T-helper 22 cell (primary cell): ENCODE data around the gene CNPY3.
"Not testable (repeated sequence)": the region's sequence is repeated elsewhere in the genome, so short reads cannot be mapped to it uniquely, and the experiment has no call there.

Experiments
- DNase-seq: peaks from one replicate; pipeline ENCODE4 v3.0.0-alpha.2; 2020; ENCODE audit warnings: low read depth

CNPY3 gene

GRCh38 chr6:42928986-42929820 is at the start of gene CNPY3:
TSS of gene CNPY3 (plus strand) at chr6:42929480. CDS start at chr6:42929571, 91 bp downstream.
- DNase-seq, result peak; percentile 94

DNA sequence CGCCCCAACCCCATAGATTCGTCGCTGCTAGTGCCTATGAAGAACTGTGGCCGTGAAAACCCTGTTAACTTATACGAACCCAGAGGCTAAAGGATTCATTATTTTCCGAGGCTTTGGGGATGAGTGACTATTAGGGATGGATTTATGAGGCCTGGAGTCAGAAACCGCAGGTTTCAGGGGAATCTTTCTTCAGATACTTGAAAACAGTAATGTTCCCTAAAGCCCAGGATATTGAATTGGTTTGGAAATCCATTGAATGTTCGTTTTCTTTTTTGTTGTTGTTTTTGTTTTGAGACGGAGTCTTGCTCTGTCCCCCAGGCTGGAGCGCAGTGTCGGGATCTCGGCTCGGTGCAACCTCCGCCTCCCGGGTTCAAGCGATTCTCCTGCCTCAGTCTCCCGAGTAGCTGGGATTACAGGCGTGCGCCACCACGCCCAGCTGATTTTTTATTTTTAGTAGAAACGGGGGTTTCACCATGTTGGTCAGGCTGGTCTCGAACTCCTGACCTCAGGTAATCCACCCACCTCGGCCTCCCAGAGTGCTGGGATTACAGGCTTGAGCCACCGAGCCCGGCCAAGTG is 49.0 kb upstream of the CNPY3 start:
- not testable (repeated sequence) for DNase-seq

DNA sequence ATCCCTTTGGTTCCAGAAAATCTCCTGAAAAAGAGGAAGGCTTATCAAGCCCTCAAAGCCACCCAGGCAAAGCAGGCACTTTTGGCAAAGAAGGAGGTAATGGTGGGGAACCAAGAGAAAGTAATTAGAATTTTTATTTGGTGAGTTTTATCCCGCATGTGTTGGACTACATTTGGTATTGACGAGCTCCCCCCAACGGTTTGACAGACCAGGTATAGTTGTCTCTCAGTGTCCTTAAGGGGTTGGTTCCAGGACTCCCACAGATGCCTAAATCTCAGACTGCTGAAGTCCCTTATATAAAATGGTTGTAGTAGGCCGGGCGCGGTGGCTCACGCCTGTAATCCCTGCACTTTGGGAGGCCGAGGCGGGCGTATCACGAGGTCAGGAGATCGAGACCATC is 48.4 kb upstream of the CNPY3 start:
- DNase-seq, result not testable (repeated sequence)

- no peak for DNase-seq
Observed at GRCh38 chr6:42885702-42886101, 43.6 kb upstream of the CNPY3 start.

DNA sequence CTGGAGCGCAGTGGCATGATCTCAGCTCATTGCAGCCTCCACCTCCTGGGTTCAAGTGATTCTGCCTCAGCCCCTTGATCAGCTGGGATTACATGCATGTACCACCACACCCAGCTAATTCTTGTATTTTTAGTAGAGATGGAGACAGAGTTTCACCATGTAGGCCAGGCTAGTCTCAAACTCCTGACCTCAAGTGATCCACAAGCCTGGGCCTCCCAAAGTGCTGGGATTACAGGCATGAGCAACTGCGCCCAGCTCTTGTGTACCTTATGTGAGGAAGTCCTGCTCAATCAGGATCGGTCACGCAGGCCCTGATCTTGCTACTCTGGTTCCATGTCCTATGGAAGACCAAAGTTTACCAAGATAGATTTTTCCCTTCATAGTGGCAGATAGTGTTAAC is 41.1 kb upstream of the CNPY3 start:
- DNase-seq, result not testable (repeated sequence)

DNA sequence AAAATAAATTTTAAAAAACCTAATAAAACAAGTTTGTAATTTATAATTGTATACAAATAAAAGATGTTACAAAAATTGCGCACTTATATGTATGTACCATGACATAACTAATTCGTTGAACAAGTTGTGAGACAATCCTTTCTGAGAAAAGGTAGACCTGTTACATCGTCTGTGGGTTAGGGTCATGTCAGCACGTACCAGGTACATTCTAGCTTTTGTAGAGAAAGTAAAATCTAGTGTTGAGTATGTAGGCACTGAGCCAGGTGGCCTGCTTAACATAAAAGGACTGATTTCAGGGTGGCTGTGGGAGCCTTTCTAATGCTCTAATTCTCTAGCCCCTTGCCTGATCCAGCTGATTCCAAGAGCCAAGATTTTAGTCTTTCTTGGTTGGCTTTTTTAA is 39.5 kb upstream of the CNPY3 start:
- no peak for DNase-seq

DNA sequence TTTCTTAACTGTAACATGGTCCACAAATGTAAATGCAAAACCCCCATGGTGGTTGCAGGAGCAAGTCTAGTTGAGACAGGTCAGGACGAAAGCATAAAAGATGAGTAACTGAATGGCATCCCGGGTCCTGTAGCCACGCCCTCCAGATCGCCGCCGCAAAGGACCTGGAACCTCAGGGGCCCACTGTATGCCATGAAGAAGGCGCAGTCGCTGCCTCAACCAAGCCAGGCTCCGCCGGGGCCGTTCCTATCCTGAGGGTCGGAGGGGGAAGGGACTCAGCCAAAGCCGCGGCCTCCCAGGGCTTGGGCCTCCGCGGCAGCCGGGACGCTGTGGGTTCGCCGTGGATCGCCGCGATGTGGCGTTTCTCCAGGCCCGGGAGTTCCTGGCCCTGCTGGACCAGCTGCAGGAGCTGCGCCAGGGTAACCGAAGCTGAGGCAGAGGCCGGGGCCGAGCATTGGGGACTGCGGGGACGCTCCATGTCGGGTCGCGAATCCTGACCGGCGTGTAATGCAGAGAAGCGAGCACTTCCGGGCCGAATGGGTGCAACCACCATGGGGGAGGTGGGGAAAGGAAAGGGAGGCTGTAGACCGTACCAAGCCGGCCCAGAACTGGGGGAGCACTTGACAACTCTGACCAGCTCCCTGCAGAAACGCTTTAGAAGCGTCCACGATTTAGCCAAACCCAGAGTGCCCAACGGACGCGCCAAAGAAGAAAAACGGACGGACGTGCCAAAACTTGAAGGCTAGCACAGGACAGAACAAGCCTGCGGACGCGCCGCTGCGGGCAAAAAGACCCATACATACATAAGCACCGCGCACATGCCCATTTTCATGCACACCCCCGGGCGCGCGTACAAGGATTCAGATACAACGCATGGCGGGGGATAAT is 38.7 kb upstream of the CNPY3 start:
- DNase-seq, result peak; percentile 80

GRCh38 chr6:42891199-42891722 is 38.0 kb upstream of the CNPY3 start:
- DNase-seq, result no peak

- not testable (repeated sequence) for DNase-seq
Observed at GRCh38 chr6:42894041-42894828, 35.0 kb upstream of the CNPY3 start.

GRCh38 chr6:42896178-42896719 is 33.0 kb upstream of the CNPY3 start:
- no peak for DNase-seq

DNA sequence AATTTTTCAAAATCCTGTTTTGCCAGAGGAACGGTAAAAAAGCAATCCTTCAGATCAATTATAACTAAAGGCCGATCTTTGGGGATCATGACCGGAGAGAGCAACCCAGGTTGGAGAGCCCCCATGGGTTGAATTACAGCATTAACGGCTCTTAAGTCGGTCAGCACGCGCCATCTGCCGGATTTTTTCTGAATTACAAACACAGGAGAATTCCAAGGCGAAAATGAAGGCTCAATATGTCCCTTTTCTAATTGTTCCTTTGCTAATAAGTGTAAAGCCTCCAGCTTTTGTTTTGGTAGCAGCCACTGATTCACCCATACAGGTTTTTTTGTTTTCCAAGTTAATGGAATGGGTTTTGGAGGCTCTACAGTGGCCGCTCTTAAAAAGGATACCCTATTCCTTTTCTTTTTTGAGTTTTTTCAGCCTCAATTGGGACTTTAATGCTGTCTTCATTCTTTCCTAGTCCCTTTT is 30.4 kb upstream of the CNPY3 start:
- DNase-seq, result peak; percentile 31

- no peak for DNase-seq
Observed at GRCh38 chr6:42899871-42900270, 29.4 kb upstream of the CNPY3 start.

GRCh38 chr6:42901538-42901957 is 27.7 kb upstream of the CNPY3 start:
- DNase-seq, result peak; percentile 41

GRCh38 chr6:42902429-42903263 is 26.6 kb upstream of the CNPY3 start:
- DNase-seq, result not testable (repeated sequence)

DNA sequence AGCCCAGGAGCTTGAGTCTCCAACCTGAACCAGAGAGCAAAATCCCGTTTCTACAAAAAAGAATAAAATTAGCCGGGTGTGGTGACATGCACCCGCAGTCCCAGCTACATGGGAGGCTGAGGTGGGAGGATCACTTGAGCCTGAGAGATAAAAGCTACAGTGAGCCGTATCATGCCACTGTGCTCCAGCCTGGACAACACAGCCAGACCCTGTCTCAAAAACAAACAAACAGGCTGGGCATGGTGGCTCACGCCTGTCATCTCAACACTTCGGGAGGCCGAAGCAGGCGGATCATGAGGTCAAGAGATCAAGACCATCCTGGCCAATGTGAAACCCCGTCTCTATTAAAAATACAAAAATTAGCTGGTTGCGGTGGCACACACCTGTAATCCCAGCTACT is 24.8 kb upstream of the CNPY3 start:
- no peak for DNase-seq

DNA sequence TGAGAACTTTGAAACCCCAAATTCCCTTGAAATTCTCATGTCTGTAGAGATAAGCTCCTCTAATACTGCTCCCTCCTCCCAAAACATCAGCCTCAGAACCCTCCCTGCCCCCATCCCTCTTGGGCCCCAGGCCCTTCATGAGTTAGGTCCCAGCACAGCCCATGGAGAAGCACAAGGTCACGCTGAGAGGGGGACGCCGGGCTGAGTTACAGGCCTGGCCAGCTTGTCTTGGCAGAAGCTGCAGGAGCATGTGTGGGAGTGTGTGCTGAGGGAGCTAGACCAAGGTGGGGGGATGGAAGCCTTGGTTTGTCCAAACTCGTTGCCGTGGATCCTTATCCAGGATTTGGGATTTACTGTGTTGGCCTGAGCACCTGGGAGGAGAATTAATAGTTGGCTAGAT is 21.9 kb upstream of the CNPY3 start:
- DNase-seq, result no peak

DNA sequence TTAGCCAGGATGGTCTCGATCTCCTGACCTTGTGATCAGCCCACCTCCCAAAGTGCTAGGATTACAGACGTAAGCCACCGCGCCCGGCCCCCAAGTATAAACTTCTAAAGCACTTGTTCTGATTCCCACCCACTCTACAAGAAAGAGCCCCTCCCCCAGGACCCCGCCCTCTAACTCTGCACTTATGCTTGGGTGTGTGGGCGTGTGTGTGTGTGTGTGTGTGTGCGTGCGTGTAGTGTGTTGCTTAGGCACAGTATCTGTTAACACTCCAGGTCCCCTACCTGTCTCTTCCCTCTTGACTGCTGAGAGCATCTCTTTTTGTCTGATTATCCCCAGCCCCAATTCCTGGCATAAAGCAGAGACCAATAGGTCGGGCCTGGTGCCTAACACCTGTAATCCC is 19.4 kb upstream of the CNPY3 start:
- no peak for DNase-seq

DNA sequence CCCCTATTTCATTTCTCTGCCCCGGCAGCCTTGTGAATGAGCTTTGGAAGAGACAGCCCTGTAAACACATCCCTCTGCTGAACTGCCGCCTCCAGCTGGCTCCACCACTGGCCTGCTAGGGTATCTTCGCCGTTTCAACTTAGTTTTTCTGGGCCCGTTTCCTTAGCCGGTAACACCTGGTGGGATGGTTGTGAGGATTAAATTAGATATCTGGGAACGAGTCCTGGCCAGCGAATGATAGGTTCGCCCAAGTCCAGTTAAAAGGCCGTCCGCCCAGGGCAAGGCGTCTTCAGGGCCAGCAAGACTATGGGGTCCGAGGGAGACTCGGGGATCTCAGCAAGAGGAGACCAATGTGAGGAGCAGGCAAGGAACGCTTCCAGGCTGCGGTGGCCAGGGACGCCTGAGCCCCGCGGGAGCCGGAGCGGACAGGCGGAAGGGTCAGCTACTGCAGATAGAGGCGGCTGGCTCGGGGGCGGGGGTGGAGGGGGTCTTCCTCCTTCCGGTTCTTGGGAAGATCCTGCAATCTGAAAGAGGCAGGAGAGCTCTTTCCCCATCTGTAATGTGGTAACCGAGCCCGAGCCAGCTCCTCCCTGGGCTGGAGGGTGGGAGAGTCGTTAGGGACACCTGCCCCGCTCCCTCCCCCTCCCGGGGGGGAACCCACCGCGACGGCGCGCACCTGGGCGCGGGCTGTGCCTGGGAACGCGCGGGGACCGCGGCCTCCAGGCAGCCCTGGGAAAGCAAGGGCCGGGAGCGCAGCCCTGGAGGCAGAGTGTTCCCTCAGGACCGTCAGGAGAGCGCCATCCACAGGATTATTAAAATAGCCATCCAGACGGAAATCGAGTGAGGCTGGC is 17.9 kb upstream of the CNPY3 start:
- no peak for DNase-seq

- DNase-seq, result no peak
Observed at GRCh38 chr6:42914546-42914945, 14.7 kb upstream of the CNPY3 start.
